SK-N-SH treated with all-trans-retinoic acid at 6 μM for 48 hours (cell line): ENCODE measurements around the gene PARD3.

Experiments used
- ATAC-seq: fragments of 200-7000 bp; cut with Tn5 transposase; 3 replicates; pipeline ENCODE4 v1.9.1; 2020; ENCODE audit warnings: mild to moderate bottlenecking, moderate library complexity
- ARNTL ChIP-seq: fragments of 450-650 bp; formaldehyde crosslinking; IDR thresholded peaks from 2 replicates; pipeline ENCODE4 v1.5.0; 2020; ENCODE audit warnings: low read depth, mild to moderate bottlenecking, moderate library complexity, borderline replicate concordance
- BACH2 ChIP-seq: fragments of 250-450 bp; sonication (Bioruptor Pico); IDR thresholded peaks from 2 replicates; pipeline ENCODE4 v1.9.0; 2021; ENCODE audit warnings: mild to moderate bottlenecking, borderline replicate concordance
- CREB5 ChIP-seq: fragments of 250-450 bp; sonication (Bioruptor Pico); IDR thresholded peaks from 2 replicates; pipeline ENCODE4 v1.5.1; 2020; ENCODE audit warnings: low read depth, mild to moderate bottlenecking, moderate library complexity
- CSRNP3 ChIP-seq: fragments of 250-450 bp; sonication (Bioruptor Pico); IDR thresholded peaks from 2 replicates; pipeline ENCODE4 v1.5.1; 2021; ENCODE audit warnings: mild to moderate bottlenecking, moderate library complexity
- ESRRG ChIP-seq: fragments of 250-450 bp; sonication (Bioruptor Pico); IDR thresholded peaks from 2 replicates; pipeline ENCODE4 v1.6.1; 2021; ENCODE audit warnings: mild to moderate bottlenecking
- GLIS3 ChIP-seq: fragments of 250-450 bp; sonication (Bioruptor Pico); IDR thresholded peaks from 2 replicates; pipeline ENCODE4 v1.5.0; 2020; ENCODE audit warnings: mild to moderate bottlenecking, moderate library complexity
- ISL1 ChIP-seq: fragments of 250-450 bp; sonication (Bioruptor Pico); IDR thresholded peaks from 2 replicates; pipeline ENCODE4 v2.1.2; 2022; ENCODE audit warnings: mild to moderate bottlenecking, moderate library complexity
- OSR1 ChIP-seq: fragments of 250-450 bp; sonication (Bioruptor Pico); IDR thresholded peaks from 2 replicates; pipeline ENCODE4 v1.8.0; 2022; ENCODE audit warnings: moderate library complexity, mild to moderate bottlenecking, inconsistent platforms
- PPARA ChIP-seq: fragments of 250-450 bp; sonication (Bioruptor Pico); IDR thresholded peaks from 2 replicates; pipeline ENCODE4 v1.5.0; 2020; ENCODE audit warnings: mild to moderate bottlenecking, borderline replicate concordance
- RARB ChIP-seq: fragments of 250-450 bp; sonication (Bioruptor Pico); IDR thresholded peaks from 2 replicates; pipeline ENCODE4 v1.8.0; 2021; ENCODE audit warnings: mild to moderate bottlenecking, moderate library complexity
- SNAI2 ChIP-seq: fragments of 250-450 bp; sonication (Bioruptor Pico); IDR thresholded peaks from 2 replicates; pipeline ENCODE4 v1.5.0; 2020; ENCODE audit warnings: mild to moderate bottlenecking, moderate library complexity
- TOX ChIP-seq: fragments of 250-450 bp; sonication (Bioruptor Pico); IDR thresholded peaks from 2 replicates; pipeline ENCODE4 v1.8.0; 2021; ENCODE audit warnings: mild to moderate bottlenecking, moderate library complexity, borderline replicate concordance
- TSHZ2 ChIP-seq: fragments of 250-450 bp; sonication (Bioruptor Pico); IDR thresholded peaks from 2 replicates; pipeline ENCODE4 v1.5.0; 2020; ENCODE audit warnings: mild to moderate bottlenecking, moderate library complexity
- ZC3H10 ChIP-seq: fragments of 250-450 bp; sonication (Bioruptor Pico); IDR thresholded peaks from 2 replicates; pipeline ENCODE4 v1.5.1; 2021; ENCODE audit warnings: mild to moderate bottlenecking, moderate library complexity
- ZFP3 ChIP-seq: fragments of 250-450 bp; sonication (Bioruptor Pico); IDR thresholded peaks from 2 replicates; pipeline ENCODE4 v1.5.0; 2020; ENCODE audit warnings: mild to moderate bottlenecking, moderate library complexity
- TF ChIP-seq, protein P1 (sequence below): fragments of 250-450 bp; sonication (Bioruptor Pico); IDR thresholded peaks from 2 replicates; pipeline ENCODE4 v1.8.0; 2021; ENCODE audit warnings: low read depth, mild to moderate bottlenecking, moderate library complexity, borderline replicate concordance

Gene PARD3

DNA sequence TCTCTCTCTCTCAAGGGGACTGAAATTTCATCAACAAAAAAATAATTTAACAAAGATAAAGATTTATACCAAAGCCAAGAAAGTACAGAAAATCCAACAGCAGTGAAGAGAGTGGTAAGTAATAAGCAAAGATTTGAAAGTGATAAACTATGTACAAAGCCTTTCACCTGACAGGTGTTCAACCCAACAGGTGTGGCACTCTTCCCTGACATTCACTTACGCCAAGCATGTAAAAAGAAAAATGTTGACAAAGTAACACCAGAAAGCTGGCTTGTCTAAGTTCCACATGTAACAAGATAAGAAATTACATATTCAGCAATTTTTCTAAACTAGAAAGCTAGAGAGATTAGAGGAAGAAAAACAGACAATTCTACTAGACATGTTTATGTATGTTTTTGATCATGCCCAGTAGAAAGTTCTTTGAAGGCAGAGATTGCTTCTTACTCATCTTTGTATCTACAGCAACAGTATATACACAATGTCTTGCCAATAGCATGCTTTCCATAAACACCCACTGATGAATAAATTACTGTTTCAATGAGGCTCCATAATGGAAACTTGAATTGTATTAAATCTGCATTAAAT lies 468.5 kb downstream of the PARD3 start (continued):
- TF ChIP-seq CREB5 (CRISPR knock-in tag) = no peak
- TF ChIP-seq ARNTL (CRISPR knock-in tag) = no peak

- ATAC-seq = no peak
- no peak for TF ChIP-seq ARNTL (CRISPR knock-in tag)
- no peak for TF ChIP-seq GLIS3 (CRISPR knock-in tag)
- TF ChIP-seq BACH2 (CRISPR knock-in tag) = no peak
- TF ChIP-seq, protein P1, sequence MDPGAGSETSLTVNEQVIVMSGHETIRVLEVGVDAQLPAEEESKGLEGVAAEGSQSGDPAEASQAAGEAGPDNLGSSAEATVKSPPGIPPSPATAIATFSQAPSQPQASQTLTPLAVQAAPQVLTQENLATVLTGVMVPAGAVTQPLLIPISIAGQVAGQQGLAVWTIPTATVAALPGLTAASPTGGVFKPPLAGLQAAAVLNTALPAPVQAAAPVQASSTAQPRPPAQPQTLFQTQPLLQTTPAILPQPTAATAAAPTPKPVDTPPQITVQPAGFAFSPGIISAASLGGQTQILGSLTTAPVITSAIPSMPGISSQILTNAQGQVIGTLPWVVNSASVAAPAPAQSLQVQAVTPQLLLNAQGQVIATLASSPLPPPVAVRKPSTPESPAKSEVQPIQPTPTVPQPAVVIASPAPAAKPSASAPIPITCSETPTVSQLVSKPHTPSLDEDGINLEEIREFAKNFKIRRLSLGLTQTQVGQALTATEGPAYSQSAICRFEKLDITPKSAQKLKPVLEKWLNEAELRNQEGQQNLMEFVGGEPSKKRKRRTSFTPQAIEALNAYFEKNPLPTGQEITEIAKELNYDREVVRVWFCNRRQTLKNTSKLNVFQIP (CRISPR knock-in tag) = no peak
- TF ChIP-seq OSR1 = no peak
- no peak for TF ChIP-seq CSRNP3 (CRISPR knock-in tag)
- TF ChIP-seq SNAI2 (CRISPR knock-in tag) = no peak
- no peak for TF ChIP-seq CREB5 (CRISPR knock-in tag)
- TF ChIP-seq ISL1 (CRISPR knock-in tag) = no peak
- TF ChIP-seq ESRRG (CRISPR knock-in tag) = no peak
- TF ChIP-seq TSHZ2 (CRISPR knock-in tag) = no peak
- no peak for TF ChIP-seq TOX (CRISPR knock-in tag)
- no peak for TF ChIP-seq RARB
- no peak for TF ChIP-seq ZC3H10 (CRISPR knock-in tag)
Observed at GRCh38 chr10:34345383-34345782, 469.7 kb downstream of the PARD3 start.

DNA sequence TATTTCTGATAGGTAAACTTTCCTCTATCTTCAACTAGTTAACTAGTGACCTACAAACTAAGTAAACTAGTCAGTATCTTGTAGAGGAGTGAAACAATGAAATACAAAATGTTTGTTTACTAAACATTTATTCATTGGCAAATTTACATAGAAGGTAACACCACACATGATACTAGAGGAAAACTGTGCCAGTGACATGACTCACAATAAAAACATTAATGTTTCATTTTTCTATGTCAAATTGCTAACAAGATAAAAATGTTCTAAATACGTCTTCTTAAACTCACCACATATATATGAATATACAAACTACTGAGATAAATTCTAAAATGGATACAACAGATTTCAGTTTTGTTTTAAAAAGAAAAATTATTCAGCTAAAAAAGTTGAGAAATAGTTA lies 471.3 kb downstream of the PARD3 start:
- TF ChIP-seq PPARA (CRISPR knock-in tag) (no peak), TSHZ2 (CRISPR knock-in tag) (no peak)
- TF ChIP-seq, all 23 proteins: peak for 0
- ATAC-seq = peak; percentile 37; the same call in 2 of the 3 replicates

GRCh38 chr10:34341473-34341872 lies 473.6 kb downstream of the PARD3 start:
- no peak for ATAC-seq
- TF ChIP-seq ZFP3 (CRISPR knock-in tag) (no peak), ISL1 (CRISPR knock-in tag) (peak; percentile 39; the same call in 1 of the 2 replicates)
